Cardiac fibroblast (primary cell): ENCODE data around the gene HORMAD2.

ENCODE experiments used
- DNase-seq, 2 donors: peaks; one replicate each; pipeline versions ENCODE4 v3.0.0 to v3.0.0-alpha.2; 2010; ENCODE audit warnings: low read depth in 2 of 2
- H3K4me3 ChIP-seq, 2 donors: replicated peaks in 1 of 2; 1 replicate in 1 of 2; 2 replicates in 1 of 2; pipeline ENCODE4 v1.5.1; 2011; ENCODE audit warnings: low read depth in 2 of 2, low read length in 2 of 2, mild to moderate bottlenecking in 2 of 2, moderate library complexity in 1 of 2
- TF ChIP-seq, protein P1 (sequence below): IDR thresholded peaks from one replicate; pipeline ENCODE4 v1.5.1; 2011; ENCODE audit warnings: low read depth, mild to moderate bottlenecking, low read length, inconsistent platforms

Gene HORMAD2

DNA sequence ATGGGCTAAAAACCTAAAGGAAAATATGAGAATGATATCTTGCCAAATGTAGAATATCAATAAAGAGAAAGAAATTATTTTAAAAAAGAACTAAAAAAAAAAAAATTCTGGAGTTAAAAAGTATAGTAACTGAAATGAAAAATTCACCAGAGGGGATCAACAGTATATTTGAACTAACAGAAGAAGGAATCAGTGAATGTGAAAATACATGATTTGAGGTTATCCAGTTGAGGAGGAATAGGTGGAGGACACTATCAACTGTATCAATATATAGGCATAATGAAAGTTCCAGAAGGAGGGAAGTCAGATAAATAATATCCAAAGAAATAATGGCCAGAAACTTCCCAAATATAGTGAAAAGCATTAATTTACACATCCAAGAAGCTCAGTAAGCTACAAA is 16.1 kb upstream of the HORMAD2 start:
- DNase-seq, result no peak
- no peak overlapping the region for H3K4me3 ChIP-seq
- TF ChIP-seq, protein P1, sequence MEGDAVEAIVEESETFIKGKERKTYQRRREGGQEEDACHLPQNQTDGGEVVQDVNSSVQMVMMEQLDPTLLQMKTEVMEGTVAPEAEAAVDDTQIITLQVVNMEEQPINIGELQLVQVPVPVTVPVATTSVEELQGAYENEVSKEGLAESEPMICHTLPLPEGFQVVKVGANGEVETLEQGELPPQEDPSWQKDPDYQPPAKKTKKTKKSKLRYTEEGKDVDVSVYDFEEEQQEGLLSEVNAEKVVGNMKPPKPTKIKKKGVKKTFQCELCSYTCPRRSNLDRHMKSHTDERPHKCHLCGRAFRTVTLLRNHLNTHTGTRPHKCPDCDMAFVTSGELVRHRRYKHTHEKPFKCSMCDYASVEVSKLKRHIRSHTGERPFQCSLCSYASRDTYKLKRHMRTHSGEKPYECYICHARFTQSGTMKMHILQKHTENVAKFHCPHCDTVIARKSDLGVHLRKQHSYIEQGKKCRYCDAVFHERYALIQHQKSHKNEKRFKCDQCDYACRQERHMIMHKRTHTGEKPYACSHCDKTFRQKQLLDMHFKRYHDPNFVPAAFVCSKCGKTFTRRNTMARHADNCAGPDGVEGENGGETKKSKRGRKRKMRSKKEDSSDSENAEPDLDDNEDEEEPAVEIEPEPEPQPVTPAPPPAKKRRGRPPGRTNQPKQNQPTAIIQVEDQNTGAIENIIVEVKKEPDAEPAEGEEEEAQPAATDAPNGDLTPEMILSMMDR, result no peak

DNA sequence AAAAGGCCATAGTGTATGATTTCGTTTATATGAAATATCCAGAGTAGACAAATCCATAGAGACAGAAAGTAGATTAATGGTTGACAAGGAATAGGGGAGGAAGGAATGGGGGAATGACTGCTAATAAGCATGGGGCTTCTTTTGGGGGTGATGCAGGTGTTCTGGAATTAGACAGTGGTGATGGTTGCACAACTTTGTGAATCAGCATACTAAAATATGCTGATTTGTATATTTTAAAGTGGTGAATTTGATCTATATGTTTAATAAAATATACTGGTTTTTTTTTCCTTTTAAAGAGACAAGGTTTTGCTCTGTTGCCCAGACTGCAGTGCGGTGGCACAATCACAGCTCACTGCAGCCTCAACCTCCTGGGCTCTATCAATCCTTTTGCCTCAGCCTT is 6.5 kb upstream of the HORMAD2 start:
- H3K4me3 ChIP-seq, result no peak overlapping the region
- DNase-seq, result no peak
- TF ChIP-seq, protein P1, result no peak

DNA sequence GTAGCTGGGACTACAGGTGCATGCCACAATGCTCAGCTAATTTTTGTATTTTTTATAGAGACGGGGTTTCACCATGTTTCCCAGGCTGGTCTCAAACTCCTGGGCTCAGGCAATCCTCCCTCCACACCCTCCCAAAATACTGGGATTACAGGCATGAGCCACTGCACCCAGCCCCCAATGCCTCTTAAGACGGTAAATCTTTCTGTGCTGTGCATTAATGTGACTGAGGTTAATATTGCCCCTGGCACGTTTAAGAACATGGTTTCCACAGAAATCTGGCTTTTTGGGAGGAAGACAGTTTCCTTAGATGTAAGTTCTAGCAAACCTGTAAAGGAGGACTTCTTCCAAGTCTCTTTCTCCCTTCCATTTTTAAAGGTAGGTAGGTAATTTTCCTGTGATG is 6.1 kb upstream of the HORMAD2 start:
- TF ChIP-seq, protein P1, result no peak
- no peak overlapping the region for H3K4me3 ChIP-seq
- DNase-seq, result no peak

DNA sequence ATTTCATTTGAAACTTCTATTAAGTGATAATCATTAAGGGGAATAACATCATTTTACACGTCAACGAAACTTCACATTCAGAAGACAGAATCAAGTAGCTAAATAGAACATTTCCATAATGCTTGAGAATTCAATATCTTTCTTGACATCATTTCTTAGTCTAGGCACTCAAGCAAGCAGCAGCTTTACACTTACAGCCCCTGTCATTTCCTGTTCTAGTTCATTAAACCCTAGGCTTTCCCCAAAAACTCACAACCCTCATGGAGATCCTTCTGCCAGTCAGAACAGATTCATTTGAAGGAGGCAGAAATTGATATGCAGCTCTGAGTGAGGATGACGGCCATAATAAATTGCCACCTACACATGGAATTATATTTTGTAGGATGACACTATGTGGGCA is 5.3 kb upstream of the HORMAD2 start:
- TF ChIP-seq, protein P1, result no peak
- no peak overlapping the region for H3K4me3 ChIP-seq
- no peak for DNase-seq

DNA sequence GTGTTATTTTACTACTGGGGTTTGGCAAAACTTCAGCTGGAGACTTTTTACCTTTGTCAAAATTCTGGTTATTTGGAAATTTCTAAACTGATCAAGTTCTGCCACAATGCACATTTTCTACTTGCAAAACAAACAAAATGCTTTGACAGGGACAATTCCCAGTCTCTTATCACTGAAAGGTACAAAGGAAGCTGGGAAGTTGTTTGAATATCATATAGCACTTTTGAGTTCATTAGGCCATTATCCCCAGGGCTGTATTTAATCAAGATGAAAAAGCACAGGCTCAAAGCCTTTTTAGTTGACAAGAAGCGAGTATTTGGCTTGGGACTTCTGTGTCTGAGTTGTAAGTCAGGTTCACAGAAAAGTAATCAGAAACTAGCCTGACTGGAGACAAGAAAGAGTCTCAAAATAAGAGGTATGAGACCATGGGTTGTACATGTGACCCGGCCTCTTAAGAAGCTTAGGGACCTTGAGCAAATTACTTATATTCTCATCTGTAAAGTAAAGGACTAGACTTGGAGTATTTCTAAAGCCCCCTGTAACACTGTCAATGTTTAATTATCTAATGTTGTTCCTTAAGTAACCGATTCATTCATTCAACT is 2.9 kb upstream of the HORMAD2 start:
- no peak for DNase-seq
- TF ChIP-seq, protein P1, result no peak
- no peak overlapping the region for H3K4me3 ChIP-seq

DNA sequence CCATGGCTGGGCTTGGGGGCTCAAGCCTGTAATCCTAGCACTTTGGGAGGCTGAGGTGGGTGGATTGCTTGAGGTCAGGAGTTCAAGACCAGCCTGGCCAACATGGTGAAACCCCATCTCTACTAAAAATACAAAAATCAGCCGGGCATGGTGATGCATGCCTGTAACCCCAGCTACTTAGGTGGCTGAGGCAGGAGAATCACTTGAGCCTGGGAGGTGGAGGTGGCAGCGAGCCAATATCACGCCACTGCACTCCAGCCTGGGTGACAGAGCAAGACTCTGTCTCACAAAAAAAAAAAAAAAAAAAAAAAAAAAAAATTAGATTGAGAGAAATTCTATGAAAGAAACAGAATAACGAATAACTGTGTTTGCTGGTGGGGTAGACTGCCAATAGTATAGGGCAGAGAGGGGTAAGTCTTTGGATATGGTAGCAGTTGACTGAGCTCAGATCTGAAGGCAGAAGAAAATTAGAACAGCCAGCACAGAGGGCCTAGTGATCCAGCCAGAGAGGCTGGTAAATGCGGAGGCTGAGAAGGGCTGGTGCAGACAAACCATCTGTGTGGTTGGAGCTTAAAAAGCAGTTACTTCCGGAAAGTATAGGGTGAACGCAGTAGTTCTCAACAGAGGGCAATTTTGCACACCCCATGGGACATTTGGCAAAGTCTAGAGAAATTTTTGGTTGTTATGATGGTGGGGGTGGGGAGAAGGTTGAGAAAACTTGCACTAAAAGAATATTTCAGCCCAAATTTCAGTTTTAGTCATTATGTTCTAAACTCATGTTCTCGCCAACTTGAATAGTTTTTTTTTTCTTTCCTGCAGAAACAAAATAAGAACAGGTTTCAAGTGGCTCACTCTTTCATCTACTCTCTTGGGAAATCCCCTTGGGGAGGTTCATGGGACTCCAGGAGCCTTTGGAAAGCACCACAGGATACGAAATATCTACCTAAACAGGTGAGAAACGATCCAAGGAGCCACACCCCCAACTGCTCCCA is 1.6 kb upstream of the HORMAD2 start:
- DNase-seq, result no peak
- TF ChIP-seq, protein P1, result no peak
- no peak overlapping the region for H3K4me3 ChIP-seq
